A673 (cell line): Measurements from ENCODE around the gene APOBEC3F. TPM values are rescaled to one million over a fixed set of nuclear protein-coding genes. Genes with fewer than 3 reads are reported as not detected.
"Not testable (repeated sequence)": the region's sequence is repeated elsewhere in the genome, so short reads cannot be mapped to it uniquely, and the experiment has no call there.

Source experiments
- BruUV-seq: library from RNA; stranded (reverse); fragments of 400-500 nt; replicated peaks from 2 replicates; lab custom pipeline; 2021; lab: Mats Ljungman, UMichigan
- CTCF ChIA-PET: fragments of 300-600 bp; sonication (Branson Sonifier 250); formaldehyde crosslinking; loops from one replicate; lab custom pipeline; 2022; ENCODE audit warnings: antibody characterized with exemption; lab: Charles Lee
- POLR2A ChIA-PET: fragments of 300-600 bp; sonication (Branson Sonifier 250); formaldehyde crosslinking; loops from one replicate; lab custom pipeline; 2022; ENCODE audit warnings: antibody characterized with exemption; ENCODE audit not compliant: low non-redundant PET; lab: Charles Lee
- DNase-seq: peaks from one replicate; pipeline ENCODE4 v3.0.0-alpha.2; 2015; ENCODE audit warnings: low spot score
- H3K27ac ChIP-seq: fragments of 200-600 bp; sonication (generic); 2 replicates; pipeline ENCODE4 v1.5.1; 2016; ENCODE audit warnings: mixed run types, low read depth, mild to moderate bottlenecking, mixed read lengths, antibody characterized with exemption, low read length; ENCODE audit not compliant: poor library complexity, severe bottlenecking
- H3K27me3 ChIP-seq: fragments of 200-600 bp; sonication (generic); replicated peaks from 2 replicates; pipeline ENCODE4 v1.6.1; 2017; ENCODE audit warnings: mixed run types, low read depth, mild to moderate bottlenecking, mixed read lengths, antibody characterized with exemption, low read length; ENCODE audit not compliant: insufficient read depth, poor library complexity
- H3K36me3 ChIP-seq: fragments of 200-600 bp; sonication (generic); 2 replicates; pipeline ENCODE4 v1.6.1; 2016; ENCODE audit warnings: mixed run types, mild to moderate bottlenecking, mixed read lengths, antibody characterized with exemption, low read length; ENCODE audit not compliant: insufficient read depth, poor library complexity, severe bottlenecking
- H3K4me1 ChIP-seq: fragments of 200-600 bp; sonication (generic); 2 replicates; pipeline ENCODE4 v1.6.1; 2017; ENCODE audit warnings: mixed run types, mild to moderate bottlenecking, mixed read lengths, antibody characterized with exemption, low read length; ENCODE audit not compliant: insufficient read depth, poor library complexity, severe bottlenecking
- H3K4me3 ChIP-seq: fragments of 200-600 bp; sonication (generic); 2 replicates; pipeline ENCODE4 v1.5.1; 2016; ENCODE audit warnings: low read depth, mixed run types, mild to moderate bottlenecking, mixed read lengths, low read length; ENCODE audit not compliant: poor library complexity, severe bottlenecking
- H3K9me3 ChIP-seq: fragments of 200-600 bp; sonication (generic); 2 replicates; pipeline ENCODE4 v1.6.1; 2016; ENCODE audit warnings: mixed run types, low read depth, mild to moderate bottlenecking, mixed read lengths, antibody characterized with exemption, low read length; ENCODE audit not compliant: poor library complexity, severe bottlenecking
- CTCF ChIP-seq: fragments of 300-800, 200-600 bp; sonication (generic); conservative IDR thresholded peaks from 2 replicates; pipeline ENCODE4 v1.5.1; 2017; ENCODE audit warnings: low read depth, mild to moderate bottlenecking, antibody characterized with exemption, low read length, moderate library complexity, mixed read lengths
- EZH2 ChIP-seq: fragments of 200-600 bp; sonication (generic); IDR thresholded peaks from 2 replicates; pipeline ENCODE4 v1.6.1; 2017; ENCODE audit warnings: borderline replicate concordance, low read depth, mild to moderate bottlenecking, mixed read lengths, antibody characterized with exemption, low read length; ENCODE audit not compliant: poor library complexity, severe bottlenecking
- intact Hi-C: fragments of 100-400 bp; cut with micrococcal nuclease; formaldehyde crosslinking; loops from one replicate; pipeline ENCODE4 v1.10.0; 2022; ENCODE audit not compliant: unreplicated experiment
- total RNA-seq: library from RNA; stranded (reverse); gene quantifications from 2 replicates; pipeline ENCODE4 v1.2.3, GENCODE V29; 2021

The APOBEC3F gene
- total RNA-seq, 1 experiment from 2014 or later, result 4.5 TPM

GRCh38 chr22:39013942-39014722, 26.5 kb upstream of the APOBEC3F start, which contains the start of gene APOBEC3C:
APOBEC3C (plus strand) TSS chr22:39014257; CDS start chr22:39014363, 106 bp downstream.
- no TSS peak for BruUV-seq
- H3K4me3 ChIP-seq, result peak within 1 kb of the TSS; percentile 34
- H3K36me3 ChIP-seq, result no peaks in the 10 kb centered on the region
- peak; percentile 79 for DNase-seq
- CTCF ChIA-PET, result interaction anchor here (0.6 to 0.7 kb wide), 4 partner anchors 43 to 1399 kb away, joined by 3 to 5 read pairs (median 4); no protein-coding TSS in a partner anchor
- peaks cover 12% of the 10 kb centered on the region for H3K4me1 ChIP-seq
- no peaks in the 10 kb centered on the region for H3K27me3 ChIP-seq
- POLR2A ChIA-PET, result no interaction called here
- TF ChIP-seq EZH2, result no peak
- TF ChIP-seq CTCF, result no peak
- H3K9me3 ChIP-seq, result no peaks in the 10 kb centered on the region
- peak within 1 kb of the TSS; percentile 46 for H3K27ac ChIP-seq
- intact Hi-C loops, result no loop called here

DNA sequence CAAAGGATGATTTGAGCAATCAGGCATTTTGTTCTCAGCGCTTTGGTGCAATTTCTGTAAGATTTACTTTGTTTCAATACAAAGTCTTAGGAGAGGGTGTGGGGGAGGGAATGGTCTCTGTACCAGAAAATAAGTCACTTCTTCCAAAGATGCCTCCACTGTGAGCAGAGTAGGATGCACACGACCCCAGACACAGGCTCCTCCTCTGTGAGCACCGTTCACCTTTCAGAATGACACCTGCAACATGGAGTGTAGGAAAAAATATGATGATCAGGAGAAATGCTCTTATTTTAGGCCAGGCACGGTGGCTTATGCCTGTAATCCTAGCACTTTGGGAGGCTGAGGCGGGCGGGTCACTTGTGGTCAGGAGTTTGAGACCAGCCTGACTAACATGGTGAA, 25.9 kb upstream of the APOBEC3F start:
- H3K36me3 ChIP-seq, H3K9me3 ChIP-seq, BruUV-seq, H3K27me3 ChIP-seq, intact Hi-C loops, DNase-seq, POLR2A ChIA-PET: not testable (repeated sequence)
- Histone ChIP-seq H3K4me3 (peak overlapping the region; percentile 34), H3K4me1 (peaks cover 12% of the 10 kb centered on the region), H3K27ac (peak overlapping the region; percentile 46)
- CTCF ChIA-PET, result interaction anchor here (0.7 kb wide), 2 partner anchors 44 to 246 kb away, joined by 3 to 5 read pairs; no protein-coding TSS in a partner anchor

- no peak for DNase-seq
- H3K36me3 ChIP-seq, result no peaks in the 10 kb centered on the region
- no peak overlapping the region for H3K27ac ChIP-seq
- H3K27me3 ChIP-seq, result no peaks in the 10 kb centered on the region
- no peaks in the 10 kb centered on the region for H3K9me3 ChIP-seq
- CTCF ChIA-PET, result no interaction called here
- intact Hi-C loops, result no loop called here
- no peak for TF ChIP-seq EZH2
- TF ChIP-seq CTCF, result no peak
- BruUV-seq, result no TSS peak
- POLR2A ChIA-PET, result no interaction called here
- peaks cover 17% of the 10 kb centered on the region for H3K4me1 ChIP-seq
- H3K4me3 ChIP-seq, result no peak overlapping the region
Measured at GRCh38 chr22:39016592-39016991, 24.1 kb upstream of the APOBEC3F start.
